Tibial artery (tissue), 4 donors: Measurements from ENCODE around the gene SELENOH.

Source experiments
- DNase-seq, 2 donors: peaks; one replicate each; pipeline ENCODE4 v3.0.0-alpha.2; 2019
- H3K27ac ChIP-seq, 2 donors: fragments of 200-600 bp; sonication (generic) in 1 of 2; 1 replicate in 1 of 2; 2 replicates in 1 of 2; pipeline ENCODE4 v1.5.1; 2018 to 2019; ENCODE audit warnings: mild to moderate bottlenecking in 1 of 2
- H3K27me3 ChIP-seq, 2 donors: fragments of 200-600 bp; sonication (generic) in 1 of 2; one replicate each; pipeline versions ENCODE4 v1.5.1 to v1.6.0; 2016 to 2019
- H3K36me3 ChIP-seq, 3 donors: fragments of 200-600 bp; sonication (generic) in 2 of 3; one replicate each; pipeline ENCODE4 v1.5.1; 2016 to 2019; ENCODE audit warnings: mild to moderate bottlenecking in 2 of 3
- H3K4me1 ChIP-seq, 4 donors: fragments of 200-600 bp; sonication (generic) in 2 of 4; 1 replicate in 3 of 4; 2 replicates in 1 of 4; pipeline ENCODE4 v1.5.1; 2016 to 2019
- H3K4me3 ChIP-seq, 2 donors: fragments of 200-600 bp; sonication (generic) in 1 of 2; 1 replicate in 1 of 2; 2 replicates in 1 of 2; pipeline ENCODE4 v1.5.1; 2018 to 2019; ENCODE audit warnings: mild to moderate bottlenecking in 2 of 2
- H3K9me3 ChIP-seq, 3 donors: fragments of 200-600 bp; sonication (generic) in 1 of 3; one replicate each; pipeline ENCODE4 v1.5.1; 2016 to 2019
- CTCF ChIP-seq, 2 experiments: fragments of 200-600 bp in 1 of 2; fragments of 450-650 bp in 1 of 2; IDR thresholded peaks; one replicate each; pipeline ENCODE4 v1.5.1; 2017 to 2019; ENCODE audit warnings: antibody characterized with exemption in 2 of 2, mild to moderate bottlenecking in 1 of 2, moderate library complexity in 1 of 2
- intact Hi-C: fragments of 100-400 bp; cut with DNase I; formaldehyde crosslinking; loops from one replicate; pipeline ENCODE4 v1.15.0; 2023; ENCODE audit warnings: low total_unique reads

The SELENOH gene

GRCh38 chr11:57776031-57776521, 34.8 kb downstream of the SELENOH start:
- peak overlapping the region in 1 of 2 donors; percentile 13 for H3K4me3 ChIP-seq
- no peaks in the 10 kb centered on the region for H3K27me3 ChIP-seq
- no peak for TF ChIP-seq CTCF (IDR thresholded peaks at IDR 0.05)
- peaks cover 7 to 93% (median 76%) of the 10 kb centered on the region in 4 donors for H3K4me1 ChIP-seq
- H3K27ac ChIP-seq: peak overlapping the region; percentile 73 to 87
- no peaks in the 10 kb centered on the region for H3K9me3 ChIP-seq
- no peak for DNase-seq
- intact Hi-C loops: no loop called here
- H3K36me3 ChIP-seq: no peaks in the 10 kb centered on the region

- Histone ChIP-seq H3K9me3 (no peaks in the 10 kb centered on the region), H3K27ac (peak overlapping the region; percentile 73 to 87), H3K4me3 (peak overlapping the region in 1 of 2 donors; percentile 13), H3K36me3 (no peaks in the 10 kb centered on the region), H3K4me1 (peaks cover 7 to 99% (median 83%) of the 10 kb centered on the region in 4 donors), H3K27me3 (no peaks in the 10 kb centered on the region)
- TF ChIP-seq CTCF (IDR thresholded peaks at IDR 0.05): no peak
- DNase-seq: no peak
- intact Hi-C loops: no loop called here
These were observed 35.4 kb downstream of the SELENOH start for GRCh38 chr11:57776577-57777210.

- Histone ChIP-seq H3K27ac (peak overlapping the region; percentile 73 to 87), H3K4me3 (peak overlapping the region; percentile 18 to 32), H3K36me3 (no peaks in the 10 kb centered on the region), H3K27me3 (no peaks in the 10 kb centered on the region), H3K4me1 (peaks cover 7 to 100% (median 85%) of the 10 kb centered on the region in 4 donors), H3K9me3 (no peaks in the 10 kb centered on the region)
- TF ChIP-seq CTCF (IDR thresholded peaks at IDR 0.05): no peak
- no peak for DNase-seq
- intact Hi-C loops: no loop called here
These were observed 36.7 kb downstream of the SELENOH start for GRCh38 chr11:57777969-57778317.

DNA sequence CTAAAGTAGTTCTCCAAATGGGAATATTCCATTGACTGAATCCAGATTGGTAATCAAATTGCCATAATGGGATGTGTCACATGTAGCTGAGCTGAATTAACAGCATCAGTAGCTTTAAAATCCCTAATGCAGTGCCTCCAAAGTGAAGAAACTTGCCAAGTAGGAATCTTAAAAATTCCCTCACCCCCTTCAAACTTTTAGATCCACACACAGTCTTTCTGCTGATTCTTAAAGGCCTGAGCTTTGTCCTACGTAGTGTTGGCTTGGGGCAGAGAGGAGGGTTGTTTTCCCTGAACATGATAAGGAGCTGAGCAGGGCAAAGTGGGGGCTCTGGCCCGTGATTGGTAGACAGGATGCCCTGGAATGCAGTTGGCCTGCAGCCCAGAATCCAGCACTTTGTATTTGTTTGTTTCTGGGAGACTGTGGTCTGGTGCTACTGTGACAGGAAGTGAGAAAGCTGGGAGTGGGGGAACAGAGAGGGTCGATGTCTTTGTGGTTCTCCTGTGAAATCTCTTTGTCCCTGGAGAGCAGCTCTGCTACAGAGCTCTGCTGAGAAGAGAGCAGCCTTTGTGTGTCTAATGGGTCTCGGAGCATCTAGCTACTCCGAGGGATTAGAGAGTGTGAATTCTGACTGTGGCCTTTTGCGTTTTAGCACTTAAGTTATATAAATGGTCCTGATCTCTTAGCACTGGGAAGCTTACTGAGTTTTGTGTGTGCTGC, 37.2 kb downstream of the SELENOH start:
- intact Hi-C loops: no loop called here
- H3K4me3 ChIP-seq: peak overlapping the region; percentile 18 to 32
- H3K9me3 ChIP-seq: no peaks in the 10 kb centered on the region
- no peaks in the 10 kb centered on the region for H3K27me3 ChIP-seq
- H3K36me3 ChIP-seq: no peaks in the 10 kb centered on the region
- no peak for TF ChIP-seq CTCF (IDR thresholded peaks at IDR 0.05)
- peak; percentile 86 to 90 for DNase-seq
- H3K4me1 ChIP-seq: peaks cover 7 to 99% (median 84%) of the 10 kb centered on the region in 4 donors
- H3K27ac ChIP-seq: peak overlapping the region; percentile 73 to 87

DNA sequence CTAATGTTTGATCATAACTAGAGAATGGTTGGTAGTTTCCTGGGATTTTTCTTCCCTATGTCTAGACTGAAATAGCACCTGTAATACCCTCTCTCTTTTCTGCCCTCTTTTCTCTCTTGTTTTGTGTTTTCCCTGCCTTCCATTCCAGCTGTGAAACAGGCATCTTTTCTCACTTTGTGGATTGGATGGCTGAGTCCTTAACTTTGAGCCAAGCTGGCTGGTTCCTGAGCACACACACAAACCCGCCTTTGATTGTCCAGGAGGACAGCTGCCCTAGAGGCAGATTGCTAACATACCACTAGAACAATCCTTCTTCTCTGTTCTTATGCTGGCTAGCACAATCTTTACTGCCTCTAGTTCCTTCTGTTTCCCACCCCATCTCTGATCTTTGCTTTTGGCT, 38.0 kb downstream of the SELENOH start:
- no peaks in the 10 kb centered on the region for H3K36me3 ChIP-seq
- no peaks in the 10 kb centered on the region for H3K9me3 ChIP-seq
- H3K27me3 ChIP-seq: no peaks in the 10 kb centered on the region
- no peak overlapping the region for H3K4me3 ChIP-seq
- intact Hi-C loops: no loop called here
- H3K27ac ChIP-seq: peak overlapping the region; percentile 73 to 87
- no peak for TF ChIP-seq CTCF (IDR thresholded peaks at IDR 0.05)
- H3K4me1 ChIP-seq: peaks cover 7 to 99% (median 81%) of the 10 kb centered on the region in 4 donors
- no peak for DNase-seq
